IMR-90 (cell line): ENCODE measurements around the gene FADS2. TPM values are rescaled to one million over a fixed set of nuclear protein-coding genes. Genes with fewer than 3 reads are reported as not detected.

Experiments used
- ATAC-seq: fragments of 200-7000 bp; cut with Tn5 transposase; 2 replicates; pipeline ENCODE4 v1.9.1; 2020; ENCODE audit warnings: low read depth, mild to moderate bottlenecking, moderate library complexity
- BruUV-seq: library from RNA; stranded (reverse); fragments of 400-500 nt; replicated peaks from 2 replicates; lab custom pipeline; 2021; lab: Mats Ljungman, UMichigan
- CTCF ChIA-PET: fragments of 300-600 bp; formaldehyde crosslinking; extraction: SDS; loops from one replicate; lab custom pipeline; 2021; ENCODE audit warnings: antibody characterized with exemption; lab: Yijun Ruan, JAX
- POLR2A ChIA-PET: fragments of 300-600 bp; sonication (Branson Sonifier 250); formaldehyde crosslinking; loops from one replicate; lab custom pipeline; 2022; ENCODE audit warnings: antibody characterized with exemption; ENCODE audit not compliant: unreplicated experiment; lab: Charles Lee
- DNase-seq: peaks from one replicate; pipeline ENCODE4 v3.0.0; 2013
- H2AFZ ChIP-seq: replicated peaks from 2 replicates; pipeline ENCODE3; 2013; ENCODE audit warnings: low read length, mild to moderate bottlenecking; ENCODE audit not compliant: poor library complexity
- H2AK5ac ChIP-seq: 2 replicates; pipeline ENCODE4 v1.6.1; 2013; ENCODE audit warnings: low read depth, low read length, inconsistent platforms
- H2AK9ac ChIP-seq: replicated peaks from 2 replicates; pipeline ENCODE3; 2013; ENCODE audit warnings: mild to moderate bottlenecking, low read depth, low read length, moderate library complexity; ENCODE audit not compliant: poor library complexity
- H2BK120ac ChIP-seq: 2 replicates; pipeline ENCODE4 v1.6.1; 2013; ENCODE audit warnings: low read depth, low read length, inconsistent platforms
- H2BK15ac ChIP-seq: 3 replicates; pipeline ENCODE4 v1.6.1; 2013; ENCODE audit warnings: low read depth, low read length, inconsistent platforms
- H2BK20ac ChIP-seq: 2 replicates; pipeline ENCODE4 v1.6.1; 2013; ENCODE audit warnings: low read depth, mild to moderate bottlenecking, inconsistent platforms, low read length, moderate library complexity
- H2BK5ac ChIP-seq: 2 replicates; pipeline ENCODE4 v1.6.1; 2013; ENCODE audit warnings: mild to moderate bottlenecking, low read depth, low read length, inconsistent platforms; ENCODE audit not compliant: poor library complexity, severe bottlenecking
- H3K14ac ChIP-seq: replicated peaks from 2 replicates; pipeline ENCODE4 v1.6.1; 2013; ENCODE audit warnings: low read depth, low read length, inconsistent platforms
- H3K18ac ChIP-seq: 2 replicates; pipeline ENCODE4 v1.6.1; 2013; ENCODE audit warnings: low read depth, low read length, control low read depth
- H3K23ac ChIP-seq: 2 replicates; pipeline ENCODE4 v1.6.1; 2013; ENCODE audit warnings: low read depth, low read length, inconsistent platforms
- H3K27ac ChIP-seq: 2 replicates; pipeline ENCODE4 v1.5.1; 2013; ENCODE audit warnings: mild to moderate bottlenecking, control low read depth, low read length; ENCODE audit not compliant: insufficient read depth
- H3K27me3 ChIP-seq: 2 replicates; pipeline ENCODE4 v1.6.1; 2013; ENCODE audit warnings: low read length; ENCODE audit not compliant: control insufficient read depth, insufficient read depth
- H3K36me3 ChIP-seq: 2 replicates; pipeline ENCODE4 v1.6.1; 2013; ENCODE audit warnings: low read length, mixed read lengths; ENCODE audit not compliant: control insufficient read depth, insufficient read depth
- H3K4ac ChIP-seq: 2 replicates; pipeline ENCODE4 v1.6.1; 2013; ENCODE audit warnings: low read depth, low read length, inconsistent platforms
- H3K4me1 ChIP-seq: 2 replicates; pipeline ENCODE4 v1.6.1; 2013; ENCODE audit warnings: low read length, mixed read lengths; ENCODE audit not compliant: control insufficient read depth, insufficient read depth
- H3K4me2 ChIP-seq: 2 replicates; pipeline ENCODE4 v1.6.1; 2013; ENCODE audit warnings: low read depth, mild to moderate bottlenecking, control low read depth, low read length, moderate library complexity
- H3K4me3 ChIP-seq: 2 replicates; pipeline ENCODE4 v1.5.1; 2013; ENCODE audit warnings: low read depth, mild to moderate bottlenecking, control low read depth, low read length, moderate library complexity; ENCODE audit not compliant: insufficient read depth
- H3K56ac ChIP-seq: 2 replicates; pipeline ENCODE4 v1.6.1; 2013; ENCODE audit warnings: low read length, inconsistent platforms; ENCODE audit not compliant: insufficient read depth; ENCODE audit errors: extremely low read depth
- H3K79me1 ChIP-seq, 2 experiments: 2 replicates each; pipeline ENCODE4 v1.6.1; 2013; ENCODE audit warnings: low read length in 2 of 2, inconsistent platforms in 1 of 2, low read depth in 1 of 2
- H3K9ac ChIP-seq: 2 replicates; pipeline ENCODE4 v1.6.1; 2013; ENCODE audit warnings: low read depth, low read length, control low read depth
- H3K9me1 ChIP-seq: 2 replicates; pipeline ENCODE4 v1.6.1; 2013; ENCODE audit warnings: low read length, inconsistent platforms; ENCODE audit not compliant: insufficient read depth
- H3K9me3 ChIP-seq: 2 replicates; pipeline ENCODE4 v1.6.1; 2013; ENCODE audit warnings: low read length; ENCODE audit not compliant: control insufficient read depth, insufficient read depth
- H4K20me1 ChIP-seq: 2 replicates; pipeline ENCODE4 v1.6.1; 2013; ENCODE audit warnings: low read length, inconsistent platforms; ENCODE audit not compliant: insufficient read depth
- H4K5ac ChIP-seq: 2 replicates; pipeline ENCODE4 v1.6.1; 2013; ENCODE audit warnings: mild to moderate bottlenecking, low read depth, low read length, control low read depth
- H4K8ac ChIP-seq, 2 experiments: 2 replicates each; pipeline ENCODE4 v1.6.1; 2013; ENCODE audit warnings: low read depth in 2 of 2, low read length in 2 of 2, control low read depth in 1 of 2, inconsistent platforms in 1 of 2
- H4K91ac ChIP-seq: 2 replicates; pipeline ENCODE4 v1.6.1; 2013; ENCODE audit warnings: low read depth, low read length, inconsistent platforms; ENCODE audit not compliant: insufficient read depth
- CEBPB ChIP-seq: IDR thresholded peaks from 2 replicates; pipeline ENCODE4 v1.6.1; 2012; ENCODE audit warnings: low read depth, low read length, improper control_type of control experiment
- CHD1 ChIP-seq: IDR thresholded peaks from 2 replicates; pipeline ENCODE4 v1.6.1; 2012; ENCODE audit warnings: low read depth, low read length, improper control_type of control experiment
- MAFK ChIP-seq: IDR thresholded peaks from 2 replicates; pipeline ENCODE4 v1.6.1; 2012; ENCODE audit warnings: low read depth, low read length, improper control_type of control experiment
- MAZ ChIP-seq: IDR thresholded peaks from 2 replicates; pipeline ENCODE4 v1.6.1; 2012; ENCODE audit warnings: low read depth, mild to moderate bottlenecking, low read length, improper control_type of control experiment, moderate library complexity, borderline replicate concordance
- MXI1 ChIP-seq: IDR thresholded peaks from 2 replicates; pipeline ENCODE4 v1.6.1; 2012; ENCODE audit warnings: low read depth, mild to moderate bottlenecking, low read length, moderate library complexity, borderline replicate concordance
- NFE2L2 ChIP-seq: fragments of 150-350 bp; IDR thresholded peaks from 2 replicates; pipeline ENCODE4 v1.6.1; 2016; ENCODE audit warnings: low read depth, mild to moderate bottlenecking, low read length
- POLR2A ChIP-seq: IDR thresholded peaks from 2 replicates; pipeline ENCODE4 v1.6.1; 2012; ENCODE audit warnings: mild to moderate bottlenecking, low read depth, low read length
- RAD21 ChIP-seq: IDR thresholded peaks from 2 replicates; pipeline ENCODE4 v1.6.1; 2012; ENCODE audit warnings: low read length, improper control_type of control experiment
- RCOR1 ChIP-seq: IDR thresholded peaks from 2 replicates; pipeline ENCODE4 v1.6.1; 2012; ENCODE audit warnings: mild to moderate bottlenecking, low read length, improper control_type of control experiment; ENCODE audit not compliant: insufficient replicate concordance
- RFX5 ChIP-seq: IDR thresholded peaks from 2 replicates; pipeline ENCODE4 v1.8.0; 2012; ENCODE audit warnings: low read depth, mild to moderate bottlenecking, low read length, moderate library complexity
- SMC3 ChIP-seq: fragments of 150-350 bp; IDR thresholded peaks from 2 replicates; pipeline ENCODE4 v1.6.1; 2016; ENCODE audit warnings: low read depth, mild to moderate bottlenecking, antibody characterized with exemption, low read length, moderate library complexity
- WGBS, 2 experiments: methylation state at CpG; one replicate each; pipeline versions ENCODE4 v1.1.5 to v1.1.7; 2013; ENCODE audit warnings: missing lambda C conversion rate in 2 of 2; ENCODE audit not compliant: insufficient read length in 1 of 2; ENCODE audit errors: extremely low coverage in 2 of 2; 5-methylcytosine and 5-hydroxymethylcytosine counted together
- dilution Hi-C: fragments of 300-500 bp; cut with HindIII; formaldehyde crosslinking; loops from one replicate; pipeline ENCODE4 v1.14.3; 2018; ENCODE audit warnings: low sequenced_read_pairs; ENCODE audit not compliant: unreplicated experiment
- in situ Hi-C: fragments of 300-500 bp; cut with MboI; formaldehyde crosslinking; loops from 3 replicates; pipeline ENCODE4 v1.14.3; 2019; ENCODE audit warnings: low sequenced_read_pairs, inconsistent platforms, mixed read lengths
- intact Hi-C: fragments of 100-400 bp; cut with micrococcal nuclease; formaldehyde crosslinking; loops from 2 replicates; pipeline ENCODE4 v1.10.0; 2022
- polyA plus RNA-seq, 3 experiments: library from polyadenylated mRNA; depleted of rRNA; stranded (reverse); fragments of >200 nt; gene quantifications; 2 replicates each; pipeline ENCODE4 v1.2.3, GENCODE V29; 2012; ENCODE audit warnings: low replicate concordance in 1 of 3
- total RNA-seq: library from RNA; depleted of rRNA; stranded (reverse); fragments of >200 nt; gene quantifications from 2 replicates; pipeline ENCODE4 v1.2.3, GENCODE V29; 2012
- TF ChIP-seq, protein P1 (sequence below): fragments of 150-350 bp; IDR thresholded peaks from 2 replicates; pipeline ENCODE4 v1.6.1; 2016; ENCODE audit warnings: low read depth, mild to moderate bottlenecking, low read length, moderate library complexity, borderline replicate concordance
- TF ChIP-seq, protein P2 (sequence below): fragments of 150-350 bp; IDR thresholded peaks from 2 replicates; pipeline ENCODE4 v1.6.1; 2017; ENCODE audit warnings: mild to moderate bottlenecking, antibody characterized with exemption, low read length, low read depth

The FADS2 gene
- total and polyA plus RNA-seq, 2 of the 4 experiments (the other 2 are of a cell fraction) = 33.3 to 88.4 TPM

DNA sequence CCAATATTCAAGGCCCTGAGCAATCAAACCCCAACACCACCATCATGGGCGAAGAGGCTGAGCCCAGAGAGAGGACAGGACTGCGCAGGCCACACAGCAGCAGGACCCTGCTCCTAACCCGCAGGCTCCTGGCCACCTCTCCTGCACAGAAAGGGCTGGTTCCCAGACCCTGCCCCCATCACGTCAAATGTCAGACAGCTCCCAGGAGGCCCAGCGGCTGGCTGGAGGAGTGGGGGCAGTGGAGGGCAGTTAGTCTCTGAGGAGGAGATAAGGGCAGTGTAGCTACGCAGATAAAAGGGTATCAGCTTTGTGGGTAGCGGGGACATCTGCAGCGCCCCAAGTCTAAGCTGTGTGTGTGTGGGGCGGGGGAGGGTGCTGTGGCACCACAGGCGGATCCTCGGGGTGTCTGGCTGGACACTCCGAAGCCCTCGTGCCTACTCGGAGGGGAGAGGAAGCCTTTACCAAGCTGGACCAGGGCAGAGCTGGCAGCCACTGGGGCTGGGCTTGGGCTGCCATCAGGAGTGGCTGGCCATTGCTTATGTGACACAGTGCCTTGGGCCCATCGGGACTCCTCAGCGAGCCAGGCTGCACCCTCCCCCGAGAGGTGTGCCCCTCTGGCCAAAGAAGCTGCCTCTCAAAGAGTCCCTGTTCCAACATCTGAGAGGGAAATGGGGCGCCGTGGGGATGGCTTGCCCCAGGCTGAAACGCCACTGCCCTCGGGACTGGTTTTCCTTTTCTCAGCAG is 41.8 kb downstream of the FADS2 start (continued):
- TF ChIP-seq RFX5 (no peak), CEBPB (no peak)

DNA sequence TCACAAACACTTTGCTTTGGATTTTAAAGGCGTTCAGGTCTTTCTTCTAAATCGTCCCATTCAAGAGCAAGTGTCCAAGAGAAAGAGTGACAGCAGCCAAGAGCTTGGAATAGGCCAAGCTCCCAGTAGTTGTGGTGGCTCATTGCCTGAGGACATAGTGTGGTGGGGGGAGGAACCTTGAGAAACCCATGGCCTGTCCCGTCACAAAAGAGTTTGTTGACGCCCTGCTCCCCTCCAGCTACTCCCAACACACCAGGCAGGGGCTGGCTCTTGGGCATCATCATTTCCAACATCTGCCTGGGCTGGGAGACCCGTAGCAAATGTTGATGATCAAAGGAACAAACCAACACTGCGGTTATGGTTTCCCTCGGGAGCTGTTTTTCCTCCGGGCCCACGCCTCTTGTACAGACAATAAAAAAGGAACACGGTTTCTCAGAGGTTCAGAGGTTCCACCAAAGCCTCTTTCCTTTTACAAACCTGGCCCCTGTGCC is 42.5 kb downstream of the FADS2 start:
- Histone ChIP-seq H3K79me1 (no peaks in the 10 kb centered on the region), H3K4me2 (no peak overlapping the region), H3K9ac (no peak overlapping the region), H4K8ac (no peak overlapping the region; a peak in 1 of 4 replicates), H3K4me3 (no peak overlapping the region), H4K91ac (no peak overlapping the region), H2AFZ (peak overlapping the region; percentile 90), H3K36me3 (peaks cover 4% of the 10 kb centered on the region; the same call in 1 of the 2 replicates), H3K14ac (no peak overlapping the region), H2AK5ac (no peak overlapping the region; the same call in 1 of the 2 replicates), H3K18ac (no peak overlapping the region), H4K5ac (no peak overlapping the region), H2AK9ac (no peak overlapping the region), H2BK120ac (no peak overlapping the region), H3K9me3 (no peaks in the 10 kb centered on the region), H4K20me1 (no peaks in the 10 kb centered on the region; the same call in 1 of the 2 replicates), H2BK5ac (no peak overlapping the region), H3K56ac (no peak overlapping the region), H3K27me3 (no peaks in the 10 kb centered on the region), H2BK15ac (no peak overlapping the region), H3K27ac (no peak overlapping the region), H3K9me1 (no peaks in the 10 kb centered on the region), H3K4me1 (peaks cover 2% of the 10 kb centered on the region), H3K23ac (no peak overlapping the region), H3K4ac (peak overlapping the region; percentile 41; the same call in 1 of the 2 replicates), H2BK20ac (no peak overlapping the region)
- in situ Hi-C loops (loop anchor here (25.0 kb wide), 1 partner anchor 442 kb away; no protein-coding TSS in a partner anchor), dilution Hi-C loops (no loop called here), intact Hi-C loops (loop anchor here (1.0 to 5.0 kb wide), 6 partner anchors 26 to 507 kb away; no protein-coding TSS in a partner anchor)
- ChIA-PET POLR2A (no interaction called here), CTCF (interaction anchor here (0.6 to 1.6 kb wide), 8 partner anchors 15 to 237 kb away, joined by 3 to 9 read pairs (median 3); partner anchors contain the start of gene BEST1)
- ATAC-seq = no peak
- DNase-seq = no peak
- no TSS peak for BruUV-seq
- WGBS, 2 experiments = 33% methylated on average over 1 of the region's 10 CpGs; no CpG with 5 or more reads in 1 of the 2 experiments
- no peak for TF ChIP-seq MAZ
- TF ChIP-seq, protein P1, sequence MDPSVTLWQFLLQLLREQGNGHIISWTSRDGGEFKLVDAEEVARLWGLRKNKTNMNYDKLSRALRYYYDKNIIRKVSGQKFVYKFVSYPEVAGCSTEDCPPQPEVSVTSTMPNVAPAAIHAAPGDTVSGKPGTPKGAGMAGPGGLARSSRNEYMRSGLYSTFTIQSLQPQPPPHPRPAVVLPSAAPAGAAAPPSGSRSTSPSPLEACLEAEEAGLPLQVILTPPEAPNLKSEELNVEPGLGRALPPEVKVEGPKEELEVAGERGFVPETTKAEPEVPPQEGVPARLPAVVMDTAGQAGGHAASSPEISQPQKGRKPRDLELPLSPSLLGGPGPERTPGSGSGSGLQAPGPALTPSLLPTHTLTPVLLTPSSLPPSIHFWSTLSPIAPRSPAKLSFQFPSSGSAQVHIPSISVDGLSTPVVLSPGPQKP = no peak
- TF ChIP-seq, protein P2, sequence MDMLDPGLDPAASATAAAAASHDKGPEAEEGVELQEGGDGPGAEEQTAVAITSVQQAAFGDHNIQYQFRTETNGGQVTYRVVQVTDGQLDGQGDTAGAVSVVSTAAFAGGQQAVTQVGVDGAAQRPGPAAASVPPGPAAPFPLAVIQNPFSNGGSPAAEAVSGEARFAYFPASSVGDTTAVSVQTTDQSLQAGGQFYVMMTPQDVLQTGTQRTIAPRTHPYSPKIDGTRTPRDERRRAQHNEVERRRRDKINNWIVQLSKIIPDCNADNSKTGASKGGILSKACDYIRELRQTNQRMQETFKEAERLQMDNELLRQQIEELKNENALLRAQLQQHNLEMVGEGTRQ = no peak
- no peak for TF ChIP-seq RAD21
- no peak for TF ChIP-seq MXI1
- no peak for TF ChIP-seq CHD1
- TF ChIP-seq CEBPB = no peak
- no peak for TF ChIP-seq MAFK
- no peak for TF ChIP-seq NFE2L2
- TF ChIP-seq POLR2A = no peak
- no peak for TF ChIP-seq SMC3
- TF ChIP-seq RCOR1 = no peak
